HepG2 (cell line): ENCODE results near the gene VSX1. TPM values are rescaled to one million over a fixed set of nuclear protein-coding genes. Genes with fewer than 3 reads are reported as not detected.

ENCODE experiments used
- ARID5B ChIP-seq: IDR thresholded peaks from 2 replicates; pipeline ENCODE4 v1.4.0; 2020; ENCODE audit warnings: mild to moderate bottlenecking, missing genetic modification reagents
- CREM ChIP-seq, 2 experiments: sonication (generic) in 1 of 2; formaldehyde crosslinking in 1 of 2; IDR thresholded peaks; 2 replicates each; pipeline versions ENCODE4 v1.4.0 to v1.6.1; 2016 to 2020; ENCODE audit warnings: antibody characterized with exemption in 1 of 2, mild to moderate bottlenecking in 1 of 2, missing genetic modification reagents in 1 of 2
- FOSL2 ChIP-seq: sonication (generic); formaldehyde crosslinking; IDR thresholded peaks from 2 replicates; pipeline ENCODE4 v1.4.0; 2020; ENCODE audit warnings: missing genetic modification reagents
- FOXP4 ChIP-seq: sonication (generic); formaldehyde crosslinking; IDR thresholded peaks from 2 replicates; pipeline ENCODE4 v1.4.0; 2020; ENCODE audit warnings: missing genetic modification reagents
- HMG20B ChIP-seq: conservative IDR thresholded peaks from 2 replicates; pipeline ENCODE4 v1.6.1; 2016; ENCODE audit warnings: missing genetic modification reagents, missing compliant biosample characterization
- KDM5B ChIP-seq: sonication (generic); formaldehyde crosslinking; IDR thresholded peaks from 2 replicates; pipeline ENCODE4 v1.4.0; 2020; ENCODE audit warnings: missing genetic modification reagents, mild to moderate bottlenecking, borderline replicate concordance
- NFE2L1 ChIP-seq: sonication (generic); formaldehyde crosslinking; IDR thresholded peaks from 2 replicates; pipeline ENCODE4 v1.4.0; 2020; ENCODE audit warnings: missing genetic modification reagents, mild to moderate bottlenecking, borderline replicate concordance
- PHF20 ChIP-seq: sonication (generic); formaldehyde crosslinking; IDR thresholded peaks from 2 replicates; pipeline ENCODE4 v1.5.0; 2020; ENCODE audit warnings: mild to moderate bottlenecking, missing genetic modification reagents
- POLR2AphosphoS5 ChIP-seq: IDR thresholded peaks from 2 replicates; pipeline ENCODE4 v1.6.1; 2012; ENCODE audit warnings: low read depth, low read length
- REPIN1 ChIP-seq: sonication (generic); formaldehyde crosslinking; IDR thresholded peaks from 2 replicates; pipeline ENCODE4 v1.8.0; 2022; ENCODE audit warnings: missing genetic modification reagents, low read depth, mild to moderate bottlenecking, borderline replicate concordance
- SOX6 ChIP-seq, 2 experiments: fragments of 450-650 bp in 1 of 2; sonication (generic) in 1 of 2; formaldehyde crosslinking in 1 of 2; IDR thresholded peaks; 2 replicates each; pipeline versions ENCODE4 v1.4.0 to v1.6.1; 2017 to 2020; ENCODE audit warnings: antibody characterized with exemption in 1 of 2, mild to moderate bottlenecking in 1 of 2, missing genetic modification reagents in 1 of 2
- TARDBP ChIP-seq: sonication (generic); formaldehyde crosslinking; IDR thresholded peaks from 2 replicates; pipeline ENCODE4 v1.8.0; 2022; ENCODE audit warnings: mild to moderate bottlenecking, missing genetic modification reagents
- WIZ ChIP-seq: sonication (generic); formaldehyde crosslinking; IDR thresholded peaks from 2 replicates; pipeline ENCODE4 v1.5.1; 2020; ENCODE audit warnings: mild to moderate bottlenecking, missing genetic modification reagents
- ZNF772 ChIP-seq: sonication (generic); formaldehyde crosslinking; IDR thresholded peaks from 2 replicates; pipeline ENCODE4 v1.5.0; 2020; ENCODE audit warnings: mild to moderate bottlenecking, missing genetic modification reagents
- ZSCAN29 ChIP-seq: sonication (generic); formaldehyde crosslinking; conservative IDR thresholded peaks from 2 replicates; pipeline ENCODE4 v1.4.0; 2020; ENCODE audit warnings: mild to moderate bottlenecking, missing genetic modification reagents
- polyA plus RNA-seq, 8 experiments: library from polyadenylated mRNA; depleted of rRNA in 3 of 8; stranded (reverse) in 7 of 8; unstranded in 1 of 8; fragments of >200 nt; fragmentation: Illumina TruSeq in 4 of 8; extraction: Trizol in 4 of 8; gene quantifications; 2 replicates each; pipeline versions ENCODE4 v1.2.1 to v1.2.3, GENCODE V29; 2011 to 2016; ENCODE audit warnings: low read depth in 4 of 8, missing spikeins in 1 of 8, mixed read lengths in 1 of 8; ENCODE audit not compliant: insufficient read depth in 1 of 8
- total RNA-seq, 5 experiments: library from RNA; depleted of rRNA; stranded (reverse); fragments of >200 nt; fragmentation: Illumina TruSeq; extraction: Trizol; gene quantifications; 2 replicates each; pipeline ENCODE4 v1.2.3, GENCODE V29; 2016; ENCODE audit warnings: low read depth in 1 of 5
- TF ChIP-seq, protein P1 (sequence below): IDR thresholded peaks from 2 replicates; pipeline ENCODE4 v1.6.1; 2016; ENCODE audit warnings: mild to moderate bottlenecking, missing biosample characterization, missing genetic modification reagents
- TF ChIP-seq, protein P2 (sequence below): sonication (generic); formaldehyde crosslinking; IDR thresholded peaks from 2 replicates; pipeline ENCODE4 v1.4.0; 2020; ENCODE audit warnings: missing genetic modification reagents, mild to moderate bottlenecking, borderline replicate concordance
- TF ChIP-seq, protein P3 (sequence below): sonication (generic); formaldehyde crosslinking; IDR thresholded peaks from 2 replicates; pipeline ENCODE4 v1.5.0; 2020; ENCODE audit warnings: missing genetic modification reagents

Gene VSX1
- total and polyA plus RNA-seq, 2 of the 13 experiments (the other 11 are each of a cell fraction or from before 2014, with no cell fraction given) = 0.04 TPM; not detected in 1

DNA sequence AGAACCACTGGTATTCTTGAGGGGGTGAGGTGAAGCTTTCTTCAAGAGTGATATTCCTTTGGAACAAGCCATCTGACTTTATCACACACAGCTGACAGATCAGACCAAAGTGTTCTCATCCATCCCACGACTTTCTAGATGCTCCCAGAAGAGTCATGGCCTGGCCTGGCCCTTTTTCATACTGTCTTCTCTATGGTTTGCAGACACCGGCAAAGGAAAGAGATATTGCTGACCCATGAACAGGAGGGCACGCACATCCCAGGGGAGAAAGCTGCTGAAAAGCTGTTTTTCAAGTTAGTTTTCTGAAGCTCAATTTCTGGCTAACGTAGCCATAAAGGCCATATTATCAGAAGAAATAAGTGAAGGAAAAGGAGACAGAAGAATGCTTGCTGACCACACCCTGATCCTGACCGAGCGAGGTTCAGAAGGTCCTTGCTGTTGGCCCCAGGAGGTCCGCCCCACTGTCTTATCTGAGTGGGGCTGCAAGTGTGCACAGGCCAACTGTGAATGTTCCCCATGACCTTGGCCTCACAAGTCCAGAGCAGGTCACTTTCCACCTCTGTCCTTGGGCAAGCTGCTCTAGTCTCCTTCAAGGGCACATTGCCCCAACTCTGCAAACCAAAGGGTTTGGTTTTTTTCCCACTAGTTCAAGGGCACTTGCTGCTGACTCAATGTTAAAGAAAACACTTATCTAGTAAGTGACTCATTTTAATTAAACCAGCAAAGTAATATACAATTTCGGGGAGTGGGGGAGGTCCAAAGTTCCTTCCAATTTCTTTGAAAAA, 26.0 kb downstream of the VSX1 start (continued):
- TF ChIP-seq FOXP4 (CRISPR knock-in tag) = peak; percentile 32; the same call in 1 of the 2 replicates
- TF ChIP-seq CREM (IDR thresholded peaks at IDR 0.05) = no peak; the same call in 1 of the 2 replicates
- no peak for TF ChIP-seq CREM (CRISPR knock-in tag; IDR thresholded peaks at IDR 0.05)
- no peak for TF ChIP-seq SOX6 (IDR thresholded peaks at IDR 0.05)
- 0 out of 2 replicates have a peak, but pooled peaks have one; percentile 24 for TF ChIP-seq SOX6 (CRISPR knock-in tag; IDR thresholded peaks at IDR 0.05)
- peak; percentile 71 for TF ChIP-seq FOSL2 (CRISPR knock-in tag)
- TF ChIP-seq KDM5B (CRISPR knock-in tag) = no peak
- TF ChIP-seq, protein P1, sequence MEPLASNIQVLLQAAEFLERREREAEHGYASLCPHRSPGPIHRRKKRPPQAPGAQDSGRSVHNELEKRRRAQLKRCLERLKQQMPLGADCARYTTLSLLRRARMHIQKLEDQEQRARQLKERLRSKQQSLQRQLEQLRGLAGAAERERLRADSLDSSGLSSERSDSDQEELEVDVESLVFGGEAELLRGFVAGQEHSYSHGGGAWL (CRISPR knock-in tag) = peak; percentile 40; the same call in 1 of the 2 replicates
- TF ChIP-seq, protein P2, sequence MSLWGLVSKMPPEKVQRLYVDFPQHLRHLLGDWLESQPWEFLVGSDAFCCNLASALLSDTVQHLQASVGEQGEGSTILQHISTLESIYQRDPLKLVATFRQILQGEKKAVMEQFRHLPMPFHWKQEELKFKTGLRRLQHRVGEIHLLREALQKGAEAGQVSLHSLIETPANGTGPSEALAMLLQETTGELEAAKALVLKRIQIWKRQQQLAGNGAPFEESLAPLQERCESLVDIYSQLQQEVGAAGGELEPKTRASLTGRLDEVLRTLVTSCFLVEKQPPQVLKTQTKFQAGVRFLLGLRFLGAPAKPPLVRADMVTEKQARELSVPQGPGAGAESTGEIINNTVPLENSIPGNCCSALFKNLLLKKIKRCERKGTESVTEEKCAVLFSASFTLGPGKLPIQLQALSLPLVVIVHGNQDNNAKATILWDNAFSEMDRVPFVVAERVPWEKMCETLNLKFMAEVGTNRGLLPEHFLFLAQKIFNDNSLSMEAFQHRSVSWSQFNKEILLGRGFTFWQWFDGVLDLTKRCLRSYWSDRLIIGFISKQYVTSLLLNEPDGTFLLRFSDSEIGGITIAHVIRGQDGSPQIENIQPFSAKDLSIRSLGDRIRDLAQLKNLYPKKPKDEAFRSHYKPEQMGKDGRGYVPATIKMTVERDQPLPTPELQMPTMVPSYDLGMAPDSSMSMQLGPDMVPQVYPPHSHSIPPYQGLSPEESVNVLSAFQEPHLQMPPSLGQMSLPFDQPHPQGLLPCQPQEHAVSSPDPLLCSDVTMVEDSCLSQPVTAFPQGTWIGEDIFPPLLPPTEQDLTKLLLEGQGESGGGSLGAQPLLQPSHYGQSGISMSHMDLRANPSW (CRISPR knock-in tag) = no peak
- peak; percentile 44 for TF ChIP-seq ARID5B (CRISPR knock-in tag)
- TF ChIP-seq REPIN1 (CRISPR knock-in tag) = peak; percentile 56; the same call in 1 of the 2 replicates
- TF ChIP-seq TARDBP = peak; percentile 59; the same call in 1 of the 2 replicates
- 0 out of 2 replicates have a peak, but pooled peaks have one; percentile 52 for TF ChIP-seq HMG20B
- no peak for TF ChIP-seq ZNF772 (CRISPR knock-in tag)
- no peak for TF ChIP-seq POLR2AphosphoS5
- no peak for TF ChIP-seq WIZ (CRISPR knock-in tag)
- no peak for TF ChIP-seq ZSCAN29 (CRISPR knock-in tag)
- TF ChIP-seq, protein P3, sequence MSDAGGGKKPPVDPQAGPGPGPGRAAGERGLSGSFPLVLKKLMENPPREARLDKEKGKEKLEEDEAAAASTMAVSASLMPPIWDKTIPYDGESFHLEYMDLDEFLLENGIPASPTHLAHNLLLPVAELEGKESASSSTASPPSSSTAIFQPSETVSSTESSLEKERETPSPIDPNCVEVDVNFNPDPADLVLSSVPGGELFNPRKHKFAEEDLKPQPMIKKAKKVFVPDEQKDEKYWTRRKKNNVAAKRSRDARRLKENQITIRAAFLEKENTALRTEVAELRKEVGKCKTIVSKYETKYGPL (CRISPR knock-in tag) = no peak
- no peak for TF ChIP-seq PHF20 (CRISPR knock-in tag)
- TF ChIP-seq NFE2L1 = no peak
